Adrenal gland (tissue), 5 donors: ENCODE data around the gene DOCK7.

Experiments used
- CTCF ChIP-seq, 6 experiments: fragments of 450-650 bp in 4 of 6; fragments of 200-600 bp in 2 of 6; sonication (generic) in 1 of 6; IDR thresholded peaks; 1 replicate in 5 of 6; 2 replicates in 1 of 6; pipeline versions ENCODE4 v1.5.1 to v1.8.0; 2016 to 2021; ENCODE audit warnings: antibody characterized with exemption in 6 of 6, mild to moderate bottlenecking in 2 of 6, moderate library complexity in 1 of 6
- POLR2A ChIP-seq, 2 donors: fragments of 450-650 bp; IDR thresholded peaks; one replicate each; pipeline ENCODE4 v1.6.1; 2017; ENCODE audit warnings: antibody characterized with exemption in 2 of 2, mild to moderate bottlenecking in 2 of 2, moderate library complexity in 1 of 2
- donor health status: DM: no; HTN: no; CAD: no.

GRCh38 chr1:62593825-62594394 lies 94.3 kb downstream of the DOCK7 start:
- TF ChIP-seq CTCF (IDR thresholded peaks at IDR 0.05) (no peak), POLR2A (IDR thresholded peaks at IDR 0.05) (no peak)
